HG02884 (cell line): ENCODE data around the gene PLEKHA4.
"Not testable (repeated sequence)": the region's sequence is repeated elsewhere in the genome, so short reads cannot be mapped to it uniquely, and the experiment has no call there.

Experiments used
- ATAC-seq: cut with Tn5 transposase; IDR thresholded peaks from one replicate; pipeline ENCODE4 v1.9.1; 2021; ENCODE audit warnings: mild to moderate bottlenecking, moderate library complexity; ENCODE audit not compliant: unreplicated experiment

Gene PLEKHA4

DNA sequence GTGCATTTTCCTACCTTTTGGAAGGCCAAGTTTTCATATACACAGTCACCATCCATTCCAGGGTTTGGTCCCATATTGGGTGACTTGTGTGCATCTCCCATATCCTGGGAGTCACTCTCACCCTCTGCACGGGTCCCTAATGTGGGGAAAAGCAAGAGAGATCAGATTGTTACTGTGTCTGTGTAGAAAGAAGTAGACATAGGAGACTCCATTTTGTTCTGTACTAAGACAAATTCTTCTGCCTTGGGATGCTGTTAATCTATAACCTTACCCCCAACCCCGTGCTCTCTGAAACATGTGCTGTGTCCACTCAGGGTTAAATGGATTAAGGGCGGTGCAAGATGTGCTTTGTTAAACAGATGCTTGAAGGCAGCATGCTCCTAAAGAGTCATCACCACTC is 21.1 kb upstream of the PLEKHA4 start:
- not testable (repeated sequence) for ATAC-seq

GRCh38 chr19:48887861-48888612 is 19.6 kb upstream of the PLEKHA4 start:
- no peak for ATAC-seq

DNA sequence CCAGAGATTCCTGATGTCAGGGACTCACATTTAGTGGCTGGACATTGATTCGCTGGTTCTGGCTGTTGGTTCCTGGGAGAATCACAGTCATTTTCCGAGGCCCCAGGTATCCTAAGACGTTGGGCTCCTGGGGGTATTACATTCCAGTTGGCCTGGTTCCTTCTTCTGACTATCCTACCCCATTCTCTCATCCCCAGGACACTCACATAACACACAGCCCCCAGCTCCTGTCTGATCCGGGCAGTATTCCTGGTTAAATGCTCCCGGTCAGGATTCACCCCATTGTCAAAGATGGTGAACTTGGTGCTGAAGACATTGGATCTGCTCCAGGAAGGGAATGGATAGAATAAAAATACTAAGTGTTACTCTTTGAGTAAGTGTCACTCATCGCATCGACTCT is 15.3 kb upstream of the PLEKHA4 start:
- no peak for ATAC-seq

- ATAC-seq: no peak
These were observed 13.6 kb upstream of the PLEKHA4 start for GRCh38 chr19:48881741-48882657.

- ATAC-seq: not testable (repeated sequence)
These were observed 11.3 kb upstream of the PLEKHA4 start for GRCh38 chr19:48879696-48880095.

GRCh38 chr19:48879025-48879637 is 10.7 kb upstream of the PLEKHA4 start:
- no peak for ATAC-seq

DNA sequence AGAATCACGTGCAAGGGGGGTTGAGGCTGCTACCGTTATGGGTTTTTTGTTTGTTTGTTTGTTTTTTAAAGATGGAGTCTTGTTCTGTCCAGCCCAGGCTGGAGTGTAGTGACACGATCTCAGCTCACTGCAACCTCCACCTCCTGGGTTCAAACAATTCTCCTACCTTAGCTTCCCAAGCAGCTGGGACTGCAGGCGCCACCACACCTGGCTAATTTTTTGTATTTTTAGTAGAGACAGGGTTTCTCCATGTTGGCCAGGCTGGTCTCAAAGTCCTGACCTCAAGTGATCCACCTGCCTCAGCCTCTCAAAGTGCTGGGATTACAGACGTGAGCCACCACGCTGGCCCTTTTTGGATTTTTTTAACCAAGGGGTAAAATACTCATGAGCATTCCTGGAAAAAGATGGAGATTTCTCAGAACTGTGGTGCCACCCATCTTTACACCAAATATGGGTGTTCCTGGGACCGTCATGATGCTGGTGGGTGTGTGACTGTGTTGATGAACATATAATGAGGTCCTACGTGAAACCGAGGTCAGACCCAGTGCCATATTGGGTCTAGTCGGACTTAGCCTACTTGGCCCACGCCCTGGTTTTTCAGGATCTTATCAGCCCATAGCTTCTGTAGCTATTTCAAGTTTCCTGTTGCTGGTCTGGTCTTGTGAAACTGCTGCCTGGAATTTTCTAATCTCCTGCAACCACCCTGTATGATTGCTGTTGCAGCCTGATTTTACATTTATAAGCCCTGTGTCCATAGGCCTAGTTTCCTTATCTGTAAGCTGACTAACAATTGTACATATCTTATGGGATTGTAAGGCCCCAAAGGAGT is 10.0 kb upstream of the PLEKHA4 start:
- ATAC-seq: no peak

GRCh38 chr19:48877855-48878195 is 9.4 kb upstream of the PLEKHA4 start:
- ATAC-seq: no peak

DNA sequence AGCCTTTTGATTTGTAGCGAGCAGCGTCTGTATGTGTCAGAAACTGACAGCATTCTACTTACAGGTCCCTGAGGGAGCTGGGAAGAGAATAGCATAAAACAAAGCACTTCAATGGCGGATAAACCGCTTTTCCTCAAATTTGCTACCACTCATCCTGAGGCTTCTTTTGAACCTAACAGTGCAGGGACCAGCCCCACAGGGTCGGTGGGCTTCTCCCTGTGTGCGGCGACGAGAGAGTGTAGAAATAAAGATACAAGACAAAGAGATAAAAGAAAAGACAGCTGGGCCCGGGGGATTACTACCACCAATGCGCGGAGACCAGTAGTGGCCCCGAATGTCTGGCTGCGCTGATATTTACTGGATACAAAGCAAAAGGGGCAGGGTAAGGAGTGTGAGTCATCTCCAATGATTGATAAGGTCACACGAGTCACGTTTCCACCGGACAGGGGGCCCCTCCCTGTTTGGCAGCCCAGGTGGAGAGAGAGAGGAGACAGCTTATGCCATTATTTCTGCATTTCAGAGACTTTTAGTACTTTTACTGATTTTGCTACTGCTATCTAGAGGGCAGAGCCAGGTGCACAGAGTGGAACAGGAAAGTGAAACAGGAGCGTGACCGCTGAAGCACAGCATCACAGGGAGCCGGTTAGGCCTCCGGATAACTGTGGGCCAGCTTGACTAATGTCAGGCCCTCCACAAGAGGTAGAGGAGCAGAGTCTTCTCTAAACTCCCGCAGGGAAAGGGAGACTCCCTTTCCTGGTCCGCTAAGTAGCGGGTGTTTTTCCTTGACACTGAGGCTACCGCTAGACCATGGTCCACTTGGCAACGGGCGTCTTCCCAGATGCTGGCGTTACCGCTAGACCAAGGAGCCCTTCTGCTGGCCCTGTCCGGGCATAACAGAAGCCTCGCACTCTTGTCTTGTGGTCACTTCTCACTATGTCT is 7.9 kb upstream of the PLEKHA4 start:
- ATAC-seq: not testable (repeated sequence)

DNA sequence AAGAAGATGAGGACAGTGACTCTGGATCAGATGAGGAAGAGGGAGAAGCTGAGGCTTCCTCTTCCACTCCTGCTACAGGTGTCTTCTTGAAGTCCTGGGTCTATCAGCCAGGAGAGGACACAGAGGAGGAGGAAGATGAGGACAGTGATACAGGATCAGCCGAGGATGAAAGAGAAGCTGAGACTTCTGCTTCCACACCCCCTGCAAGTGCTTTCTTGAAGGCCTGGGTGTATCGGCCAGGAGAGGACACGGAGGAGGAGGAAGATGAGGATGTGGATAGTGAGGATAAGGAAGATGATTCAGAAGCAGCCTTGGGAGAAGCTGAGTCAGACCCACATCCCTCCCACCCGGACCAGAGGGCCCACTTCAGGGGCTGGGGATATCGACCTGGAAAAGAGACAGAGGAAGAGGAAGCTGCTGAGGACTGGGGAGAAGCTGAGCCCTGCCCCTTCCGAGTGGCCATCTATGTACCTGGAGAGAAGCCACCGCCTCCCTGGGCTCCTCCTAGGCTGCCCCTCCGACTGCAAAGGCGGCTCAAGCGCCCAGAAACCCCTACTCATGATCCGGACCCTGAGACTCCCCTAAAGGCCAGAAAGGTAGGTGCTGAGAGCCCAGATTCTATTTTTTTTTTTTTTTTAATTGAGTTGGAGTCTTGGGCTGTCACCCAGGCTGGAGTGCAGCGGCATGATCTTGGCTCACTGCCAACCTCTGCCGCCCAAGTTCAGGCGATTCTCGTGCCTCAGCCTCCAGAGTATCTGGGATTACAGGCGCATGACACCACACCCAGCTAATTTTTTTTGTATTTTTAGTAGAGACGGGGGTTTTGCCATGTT is 6.1 kb upstream of the PLEKHA4 start:
- ATAC-seq: no peak

- ATAC-seq: no peak
These were observed 5.3 kb upstream of the PLEKHA4 start for GRCh38 chr19:48873476-48874302.

DNA sequence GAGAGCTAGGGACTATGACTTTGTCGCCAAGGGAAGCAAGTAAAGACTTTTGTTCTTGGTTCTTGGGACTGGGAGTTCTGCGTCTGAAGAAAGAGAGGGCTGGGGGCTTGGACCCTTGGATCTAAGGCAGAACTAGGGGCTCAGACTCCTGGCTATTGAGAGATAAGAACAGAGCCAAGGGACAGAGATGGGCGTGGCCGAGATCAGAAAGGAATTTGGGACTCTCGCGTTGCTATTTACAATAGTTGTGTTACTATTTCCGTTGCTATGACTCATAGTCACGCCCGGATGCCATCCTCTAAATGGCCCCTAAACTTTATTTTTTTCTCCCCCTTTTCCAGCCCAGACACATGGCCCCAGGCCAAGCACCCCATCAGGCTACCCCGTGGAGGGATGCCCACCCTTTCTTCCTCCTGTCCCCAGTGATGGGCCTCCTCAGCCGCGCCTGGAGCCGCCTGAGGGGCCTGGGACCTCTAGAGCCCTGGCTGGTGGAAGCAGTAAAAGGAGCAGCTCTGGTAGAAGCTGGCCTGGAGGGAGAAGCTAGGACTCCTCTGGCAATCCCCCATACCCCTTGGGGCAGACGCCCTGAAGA is 4.6 kb upstream of the PLEKHA4 start:
- no peak for ATAC-seq

DNA sequence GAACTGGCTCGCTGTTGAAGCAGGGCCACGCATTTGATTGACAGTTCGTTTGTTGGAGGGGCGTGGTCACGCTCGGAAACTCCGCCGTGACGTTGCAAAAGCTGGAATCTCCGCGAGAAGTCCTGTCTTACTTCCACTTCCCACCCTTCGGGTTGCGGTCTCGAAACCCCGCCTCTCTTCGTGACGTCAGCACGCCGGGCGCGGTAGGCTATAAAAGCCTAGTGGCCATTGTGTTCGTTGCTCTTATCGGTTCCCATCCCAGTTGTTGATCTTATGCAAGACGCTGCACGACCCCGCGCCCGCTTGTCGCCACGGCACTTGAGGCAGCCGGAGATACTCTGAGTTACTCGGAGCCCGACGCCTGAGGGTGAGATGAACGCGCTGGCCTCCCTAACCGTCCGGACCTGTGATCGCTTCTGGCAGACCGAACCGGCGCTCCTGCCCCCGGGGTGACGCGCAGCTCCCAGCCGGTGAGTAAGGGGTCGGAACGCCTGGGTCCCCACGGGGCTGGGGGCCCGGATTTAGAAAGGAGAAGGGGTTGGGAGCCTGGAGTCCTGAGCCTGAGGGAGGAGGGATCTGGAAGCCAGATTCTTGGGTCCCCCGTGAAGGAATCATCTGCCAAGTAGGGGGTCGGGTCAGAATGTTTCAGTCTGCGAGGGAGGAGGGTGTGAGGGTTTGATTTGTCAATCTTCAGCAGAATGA is 3.9 kb upstream of the PLEKHA4 start, which contains the start of gene PPP1R15A:
TSS of gene PPP1R15A (plus strand) at position 240 of the 702 bp plus-strand sequence. CDS start 813 bp downstream, outside the sequence.
- ATAC-seq: no peak

DNA sequence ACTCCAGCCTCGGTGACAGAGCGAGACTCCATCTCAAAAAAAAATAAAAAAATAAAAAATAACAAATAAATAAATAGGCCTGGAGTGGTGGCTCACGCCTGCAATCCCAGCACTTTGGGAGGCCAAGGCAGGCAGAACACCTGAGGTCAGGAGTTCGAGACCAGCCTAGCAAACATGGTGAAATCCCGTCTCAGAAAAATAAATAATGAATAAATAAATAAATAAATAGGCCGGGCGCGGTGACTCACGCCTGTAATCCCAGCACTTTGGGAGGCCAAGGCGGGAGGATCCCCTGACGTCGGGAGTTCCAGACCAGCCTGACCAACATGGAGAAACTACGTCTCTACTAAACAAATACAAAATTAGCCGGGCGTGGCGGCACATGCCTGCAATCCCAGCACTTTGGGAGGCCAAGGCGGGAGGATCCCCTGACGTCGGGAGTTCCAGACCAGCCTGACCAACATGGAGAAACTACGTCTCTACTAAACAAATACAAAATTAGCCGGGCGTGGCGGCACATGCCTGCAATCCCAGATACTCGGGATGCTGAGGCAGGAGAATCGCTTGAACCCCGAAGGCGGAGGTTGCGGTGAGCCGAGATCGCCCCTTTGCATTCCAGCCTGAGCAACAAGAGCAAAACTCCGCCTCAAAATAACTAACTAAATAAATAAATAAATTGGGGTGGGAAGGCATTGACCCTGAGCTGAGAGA is 3.2 kb upstream of the PLEKHA4 start:
- ATAC-seq: not testable (repeated sequence)

DNA sequence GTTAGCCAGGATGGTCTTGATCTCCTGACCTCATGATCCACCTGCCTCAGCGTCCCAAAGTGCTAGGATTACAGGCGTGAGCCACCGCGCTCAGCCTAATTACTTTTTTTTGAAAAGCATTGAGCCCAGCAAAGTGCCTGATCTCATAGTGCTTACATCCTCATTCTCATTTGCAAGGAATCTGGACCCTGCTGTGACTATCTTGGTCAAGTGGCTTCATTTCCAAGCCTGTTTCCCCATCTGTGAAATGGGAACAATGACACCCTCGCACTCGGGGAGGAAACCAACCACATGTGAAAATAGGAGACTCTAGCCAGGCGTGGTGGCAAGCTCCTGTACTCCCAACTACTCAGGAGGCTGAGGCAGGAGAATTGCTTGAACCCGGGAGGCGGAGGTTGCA is 1.6 kb upstream of the PLEKHA4 start:
- no peak for ATAC-seq

DNA sequence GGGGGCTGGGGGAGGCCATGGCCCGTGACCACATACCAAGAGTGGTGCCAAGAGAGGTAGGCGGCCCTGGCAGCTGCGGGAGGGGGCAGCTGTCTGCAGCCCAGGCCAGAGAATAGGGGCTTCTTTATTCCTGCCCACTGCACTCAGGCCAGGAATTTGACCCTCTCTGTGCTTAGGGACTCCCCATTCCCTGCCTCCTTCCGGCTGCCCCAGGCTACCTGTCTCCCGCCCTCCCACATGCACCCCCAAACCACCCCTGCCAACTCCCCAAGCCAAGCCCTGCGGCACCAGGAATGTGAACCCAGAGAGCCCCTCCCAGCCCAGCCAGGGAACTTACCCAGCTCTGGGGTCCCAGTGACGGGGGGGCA is 687 bp downstream of the PLEKHA4 start:
- no peak for ATAC-seq
